HCT116 (cell line): Measurements from ENCODE around the gene KICS2. TPM values are rescaled to one million over a fixed set of nuclear protein-coding genes. Genes with fewer than 3 reads are reported as not detected.

ENCODE experiments used
- ATAC-seq: fragments of 200-7000 bp; cut with Tn5 transposase; 2 replicates; pipeline ENCODE4 v1.9.1; 2020; ENCODE audit warnings: mild to moderate bottlenecking, moderate library complexity
- BruUV-seq: library from RNA; stranded (reverse); fragments of 400-500 nt; replicated peaks from 2 replicates; lab custom pipeline; 2021; lab: Mats Ljungman, UMichigan
- CTCF ChIA-PET: fragments of 300-600 bp; sonication (Branson Sonifier 250); formaldehyde crosslinking; loops from one replicate; lab custom pipeline; 2021; ENCODE audit warnings: antibody characterized with exemption; lab: Charles Lee
- POLR2A ChIA-PET: fragments of 300-600, 350-600 bp; sonication (Branson Sonifier 250); formaldehyde crosslinking; loops from one replicate; lab custom pipeline; 2021; ENCODE audit warnings: antibody characterized with exemption; lab: Charles Lee
- RAD21 ChIA-PET, 2 experiments: fragments of 300-600 bp; sonication (Branson Sonifier 250); formaldehyde crosslinking; loops; one replicate each; lab custom pipeline; 2023; ENCODE audit warnings: low total read pairs in 2 of 2; ENCODE audit not compliant: uncharacterized antibody in 2 of 2, unreplicated experiment in 2 of 2, low non-redundant PET in 1 of 2; lab: Charles Lee
- DNase-seq: peaks from one replicate; pipeline ENCODE4 v3.0.0-alpha.2; 2010; ENCODE audit warnings: low read depth, low spot score
- H2AFZ ChIP-seq: fragments of 200-600 bp; shearing (Covaris generic), sonication (generic); 2 replicates; pipeline ENCODE4 v1.6.1; 2017; ENCODE audit warnings: low read depth, mixed run types, mixed read lengths, antibody characterized with exemption, low read length; ENCODE audit not compliant: poor library complexity, severe bottlenecking
- H3K27ac ChIP-seq: 2 replicates; pipeline ENCODE4 v1.5.1; 2012; ENCODE audit warnings: low read depth, low read length
- H3K27me3 ChIP-seq: fragments of 200-600 bp; sonication (generic); 2 replicates; pipeline ENCODE4 v1.6.1; 2016; ENCODE audit warnings: mixed run types, low read length, mixed read lengths; ENCODE audit not compliant: insufficient read depth
- H3K36me3 ChIP-seq, 2 experiments: fragments of 200-500 bp in 1 of 2; fragments of 200-600 bp in 1 of 2; sonication (Bioruptor generic) in 1 of 2; sonication (generic) in 1 of 2; 2 replicates each; pipeline versions ENCODE4 v1.5.1 to v1.6.1; 2014 to 2016; ENCODE audit warnings: low read length in 2 of 2, inconsistent platforms in 1 of 2, mixed read lengths in 1 of 2, mixed run types in 1 of 2; ENCODE audit not compliant: insufficient read depth in 2 of 2, control insufficient read depth in 1 of 2
- H3K4me1 ChIP-seq, 2 experiments: fragments of 200-600 bp in 1 of 2; sonication (generic) in 1 of 2; 2 replicates each; pipeline versions ENCODE4 v1.5.1 to v1.6.1; 2012 to 2017; ENCODE audit warnings: low read length in 2 of 2, inconsistent platforms in 1 of 2, mild to moderate bottlenecking in 1 of 2, mixed read lengths in 1 of 2, mixed run types in 1 of 2, moderate library complexity in 1 of 2; ENCODE audit not compliant: insufficient read depth in 2 of 2, control insufficient read depth in 1 of 2
- H3K4me2 ChIP-seq: fragments of 200-600 bp; sonication (generic); 2 replicates; pipeline ENCODE4 v1.6.1; 2017; ENCODE audit warnings: mixed run types, low read length, mixed read lengths
- H3K4me3 ChIP-seq, 2 experiments: fragments of 200-600 bp in 1 of 2; sonication (generic) in 1 of 2; replicated peaks in 1 of 2; 2 replicates each; pipeline ENCODE4 v1.5.1; 2011 to 2016; ENCODE audit warnings: low read length in 2 of 2, control low read depth in 1 of 2, low read depth in 1 of 2, mild to moderate bottlenecking in 1 of 2, mixed read lengths in 1 of 2, mixed run types in 1 of 2
- H3K79me2 ChIP-seq: fragments of 200-600 bp; sonication (generic); 2 replicates; pipeline ENCODE4 v1.6.1; 2017; ENCODE audit warnings: mild to moderate bottlenecking, mixed run types, low read length, moderate library complexity, mixed read lengths; ENCODE audit not compliant: insufficient read depth
- H3K9ac ChIP-seq: fragments of 200-600 bp; sonication (generic); 2 replicates; pipeline ENCODE4 v1.6.1; 2016; ENCODE audit warnings: low read length, mixed read lengths
- H3K9me2 ChIP-seq: fragments of 200-600 bp; sonication (generic), shearing (Covaris generic); 2 replicates; pipeline ENCODE4 v1.6.1; 2017; ENCODE audit warnings: mixed run types, mild to moderate bottlenecking, moderate library complexity; ENCODE audit not compliant: insufficient read depth
- H3K9me3 ChIP-seq, 2 experiments: fragments of 200-500 bp in 1 of 2; fragments of 200-600 bp in 1 of 2; sonication (Bioruptor generic) in 1 of 2; sonication (generic) in 1 of 2; 2 replicates each; pipeline ENCODE4 v1.6.1; 2014 to 2017; ENCODE audit warnings: low read length in 2 of 2, mixed read lengths in 2 of 2, inconsistent platforms in 1 of 2, low read depth in 1 of 2, mild to moderate bottlenecking in 1 of 2, mixed run types in 1 of 2, moderate library complexity in 1 of 2; ENCODE audit not compliant: control insufficient read depth in 1 of 2, insufficient read depth in 1 of 2
- H4K20me1 ChIP-seq: fragments of 200-600 bp; sonication (generic), shearing (Covaris generic); 2 replicates; pipeline ENCODE4 v1.6.1; 2017; ENCODE audit warnings: mixed run types, mild to moderate bottlenecking, moderate library complexity; ENCODE audit not compliant: insufficient read depth
- CBX3 ChIP-seq: IDR thresholded peaks from 2 replicates; pipeline ENCODE4 v1.6.1; 2012; ENCODE audit warnings: low read depth
- CEBPB ChIP-seq: IDR thresholded peaks from 2 replicates; pipeline ENCODE4 v1.6.1; 2012; ENCODE audit warnings: low read depth
- CTCF ChIP-seq, 3 experiments: fragments of 200-600 bp in 1 of 3; sonication (generic) in 1 of 3; IDR thresholded peaks in 2 of 3; conservative IDR thresholded peaks in 1 of 3; 2 replicates each; pipeline ENCODE4 v1.5.1; 2012 to 2017; ENCODE audit warnings: low read depth in 2 of 3, low read length in 2 of 3, antibody characterized with exemption in 1 of 3, borderline replicate concordance in 1 of 3, control low read depth in 1 of 3, mild to moderate bottlenecking in 1 of 3, mixed read lengths in 1 of 3, mixed run types in 1 of 3, moderate library complexity in 1 of 3; ENCODE audit not compliant: insufficient read depth in 1 of 3
- EGR1 ChIP-seq: IDR thresholded peaks from 2 replicates; pipeline ENCODE4 v1.6.1; 2012; ENCODE audit warnings: low read depth
- EZH2phosphoT487 ChIP-seq: fragments of 200-600 bp; IDR thresholded peaks from 2 replicates; pipeline ENCODE4 v1.6.1; 2018; ENCODE audit warnings: antibody characterized with exemption, borderline replicate concordance
- FOSL1 ChIP-seq: IDR thresholded peaks from 2 replicates; pipeline ENCODE4 v1.6.1; 2012; ENCODE audit warnings: low read depth
- JUND ChIP-seq: IDR thresholded peaks from 2 replicates; pipeline ENCODE4 v1.6.1; 2012
- MAX ChIP-seq: IDR thresholded peaks from 2 replicates; pipeline ENCODE4 v1.6.1; 2012
- POLR2AphosphoS5 ChIP-seq: IDR thresholded peaks from 2 replicates; pipeline ENCODE4 v1.6.1; 2011; ENCODE audit warnings: mild to moderate bottlenecking, low read depth, low read length, moderate library complexity
- RAD21 ChIP-seq: IDR thresholded peaks from 2 replicates; pipeline ENCODE4 v1.6.1; 2012; ENCODE audit warnings: low read depth, mild to moderate bottlenecking
- SIN3A ChIP-seq: IDR thresholded peaks from 2 replicates; pipeline ENCODE4 v1.6.1; 2012; ENCODE audit warnings: low read depth
- SP1 ChIP-seq: IDR thresholded peaks from 2 replicates; pipeline ENCODE4 v1.6.1; 2012; ENCODE audit warnings: low read depth
- TCF7L2 ChIP-seq: IDR thresholded peaks from 2 replicates; pipeline ENCODE4 v1.7.0; 2011; ENCODE audit warnings: borderline replicate concordance, inconsistent platforms; ENCODE audit not compliant: insufficient read depth, insufficient read length; ENCODE audit errors: extremely low read depth
- YY1 ChIP-seq: IDR thresholded peaks from 2 replicates; pipeline ENCODE4 v1.6.1; 2011; ENCODE audit warnings: low read length, low read depth, moderate library complexity, mild to moderate bottlenecking; ENCODE audit not compliant: insufficient replicate concordance; ENCODE audit errors: extremely low read depth
- ZBTB33 ChIP-seq: IDR thresholded peaks from 2 replicates; pipeline ENCODE4 v1.6.1; 2011; ENCODE audit warnings: mild to moderate bottlenecking, low read length, moderate library complexity; ENCODE audit not compliant: insufficient replicate concordance; ENCODE audit errors: extremely low read depth
- ZFX ChIP-seq: fragments of 450-650 bp; IDR thresholded peaks from 2 replicates; pipeline ENCODE4 v1.6.1; 2017
- ZNF274 ChIP-seq: fragments of 200-500 bp; sonication (Bioruptor generic); IDR thresholded peaks from 2 replicates; pipeline ENCODE4 v1.6.1; 2014; ENCODE audit warnings: mild to moderate bottlenecking, low read depth, low read length, inconsistent platforms
- intact Hi-C: fragments of 100-400 bp; cut with micrococcal nuclease; formaldehyde crosslinking; loops from 2 replicates; pipeline ENCODE4 v1.10.0; 2022
- total RNA-seq: library from RNA; stranded (reverse); gene quantifications from one replicate; pipeline ENCODE4 v1.2.1, GENCODE V29; 2021; ENCODE audit not compliant: unreplicated experiment

Gene KICS2
- total RNA-seq, 1 experiment from 2014 or later: 18.1 TPM

GRCh38 chr12:64232196-64232595 lies 10.1 kb upstream of the KICS2 start:
- no peak overlapping the region for H3K4me2 ChIP-seq
- no peak overlapping the region for H3K9ac ChIP-seq
- POLR2A ChIA-PET: no interaction called here
- peak overlapping the region; percentile 21 for H2AFZ ChIP-seq
- no peak overlapping the region for H3K4me3 ChIP-seq
- BruUV-seq: no TSS peak
- CTCF ChIA-PET: no interaction called here
- no peaks in the 10 kb centered on the region for H4K20me1 ChIP-seq
- no peak overlapping the region for H3K27ac ChIP-seq
- intact Hi-C loops: no loop called here
- H3K9me2 ChIP-seq: no peaks in the 10 kb centered on the region
- DNase-seq (no peak), ATAC-seq (no peak)
- no peak for TF ChIP-seq FOSL1
- TF ChIP-seq MAX: no peak
- no peak for TF ChIP-seq TCF7L2
- TF ChIP-seq SP1: no peak
- TF ChIP-seq SIN3A: no peak
- no peak for TF ChIP-seq JUND
- no peak for TF ChIP-seq YY1
- no peak for TF ChIP-seq CBX3
- H3K36me3 ChIP-seq: no peaks in the 10 kb centered on the region
- H3K27me3 ChIP-seq: no peaks in the 10 kb centered on the region
- RAD21 ChIA-PET: no interaction called here
- H3K4me1 ChIP-seq: no peaks in the 10 kb centered on the region
- no peaks in the 10 kb centered on the region for H3K79me2 ChIP-seq
- no peaks in the 10 kb centered on the region for H3K9me3 ChIP-seq

GRCh38 chr12:64229796-64230195 lies 7.7 kb upstream of the KICS2 start:
- no peak for DNase-seq
- no peaks in the 10 kb centered on the region for H3K4me1 ChIP-seq
- no peak overlapping the region for H3K4me2 ChIP-seq
- H3K36me3 ChIP-seq: no peaks in the 10 kb centered on the region
- no peaks in the 10 kb centered on the region for H3K9me3 ChIP-seq
- BruUV-seq: no TSS peak
- no peaks in the 10 kb centered on the region for H3K27me3 ChIP-seq
- no peaks in the 10 kb centered on the region for H3K9me2 ChIP-seq
- H3K9ac ChIP-seq: no peak overlapping the region
- ATAC-seq: no peak
- POLR2A ChIA-PET: no interaction called here
- H3K27ac ChIP-seq: no peak overlapping the region
- H3K4me3 ChIP-seq: no peak overlapping the region
- H4K20me1 ChIP-seq: no peaks in the 10 kb centered on the region
- RAD21 ChIA-PET: no interaction called here
- CTCF ChIA-PET: interaction anchor here (0.9 kb wide), 1 partner anchor 8 kb away, joined by 3 read pairs; no protein-coding TSS in a partner anchor
- H2AFZ ChIP-seq: no peak overlapping the region
- H3K79me2 ChIP-seq: no peaks in the 10 kb centered on the region
- intact Hi-C loops: loop anchor here (10.0 kb wide), 1 partner anchor 315 kb away; no protein-coding TSS in a partner anchor
- TF ChIP-seq RAD21 (no peak), MAX (no peak), TCF7L2 (no peak), EGR1 (no peak), ZFX (no peak), JUND (no peak), ZBTB33 (no peak), POLR2AphosphoS5 (no peak), CEBPB (no peak), CTCF (IDR thresholded peaks at IDR 0.05 in 2 of 3, conservative IDR thresholded peaks at IDR 0.05 in 1 of 3; ENCODE audit: borderline replicate concordance in 1 of 3, insufficient read depth in 1 of 3, low read depth in 2 of 3, low read length in 2 of 3) (no peak), SIN3A (no peak), EZH2phosphoT487 (no peak), ZNF274 (no peak), YY1 (no peak)
